IMR-90 (cell line): ENCODE data around the gene EPSTI1.

Source experiments
- CTCF ChIP-seq: conservative IDR thresholded peaks from 2 replicates; pipeline ENCODE4 v1.5.1; 2012; ENCODE audit warnings: mild to moderate bottlenecking, low read depth, low read length, improper control_type of control experiment
- MXI1 ChIP-seq: IDR thresholded peaks from 2 replicates; pipeline ENCODE4 v1.6.1; 2012; ENCODE audit warnings: low read depth, mild to moderate bottlenecking, low read length, moderate library complexity, borderline replicate concordance
- POLR2A ChIP-seq: IDR thresholded peaks from 2 replicates; pipeline ENCODE4 v1.6.1; 2012; ENCODE audit warnings: mild to moderate bottlenecking, low read depth, low read length
- SMC3 ChIP-seq: fragments of 150-350 bp; IDR thresholded peaks from 2 replicates; pipeline ENCODE4 v1.6.1; 2016; ENCODE audit warnings: low read depth, mild to moderate bottlenecking, antibody characterized with exemption, low read length, moderate library complexity
- USF2 ChIP-seq: fragments of 150-350 bp; IDR thresholded peaks from 2 replicates; pipeline ENCODE4 v1.6.1; 2017; ENCODE audit warnings: mild to moderate bottlenecking, antibody characterized with exemption, low read length, low read depth

GRCh38 chr13:43006893-43007631 lies 15.0 kb upstream of the EPSTI1 start:
- no peak for TF ChIP-seq POLR2A
- no peak for TF ChIP-seq CTCF
- no peak for TF ChIP-seq SMC3
- TF ChIP-seq USF2 = no peak
- no peak for TF ChIP-seq MXI1
